A549 (cell line): Measurements from ENCODE around the gene RABIF. TPM values are rescaled to one million over a fixed set of nuclear protein-coding genes. Genes with fewer than 3 reads are reported as not detected.

Source experiments
- ATAC-seq, 2 experiments: fragments of 200-7000 bp in 1 of 2; fragments of >200 bp in 1 of 2; cut with Nextera tagmentation in 1 of 2; cut with Tn5 transposase in 1 of 2; 3 replicates each; pipeline versions ENCODE4 v1.8.0 to v1.9.1; 2018 to 2020; ENCODE audit warnings: mild to moderate bottlenecking in 1 of 2, moderate library complexity in 1 of 2
- CTCF ChIA-PET: fragments of 300-600 bp; sonication (Branson Sonifier 250); formaldehyde crosslinking; extraction: SDS; loops from one replicate; lab custom pipeline; 2021; ENCODE audit warnings: antibody characterized with exemption, inconsistent platforms; lab: Yijun Ruan, JAX
- POLR2A ChIA-PET: fragments of 350-600 bp; formaldehyde crosslinking; extraction: SDS; loops from one replicate; lab custom pipeline; 2021; ENCODE audit warnings: antibody characterized with exemption, inconsistent platforms; lab: Yijun Ruan, JAX
- DNase-seq, 2 experiments: peaks; one replicate each; pipeline versions ENCODE4 v3.0.0 to v3.0.0-alpha.2; 2011 to 2016; ENCODE audit warnings: low read depth in 1 of 2, low spot score in 1 of 2
- FAIRE-seq: peaks from 2 replicates; lab custom pipeline; 2011; peaks lifted over from hg19 to GRCh38; lab: Jason Lieb, UNC
- H3K27ac ChIP-seq, 2 experiments: fragments of >200 bp; sonication (Bioruptor Twin); formaldehyde crosslinking; 3 replicates each; pipeline ENCODE4 v1.5.1; 2016 to 2017
- H3K4me1 ChIP-seq: fragments of >200 bp; sonication (Bioruptor Twin); formaldehyde crosslinking; 3 replicates; pipeline ENCODE4 v1.6.1; 2016
- H3K4me2 ChIP-seq: fragments of >200 bp; sonication (Bioruptor Twin); formaldehyde crosslinking; 3 replicates; pipeline ENCODE4 v1.6.1; 2016
- H3K4me3 ChIP-seq: fragments of >200 bp; sonication (Bioruptor Twin); formaldehyde crosslinking; 3 replicates; pipeline ENCODE4 v1.5.1; 2016
- H3K9me3 ChIP-seq: fragments of >200 bp; sonication (Bioruptor Twin); formaldehyde crosslinking; 3 replicates; pipeline ENCODE4 v1.6.1; 2016
- CBX8 ChIP-seq: fragments of 200-600 bp; sonication (generic); IDR thresholded peaks from 2 replicates; pipeline ENCODE4 v1.6.1; 2016
- CTCF ChIP-seq: fragments of >200 bp; sonication (Bioruptor Twin); formaldehyde crosslinking; IDR thresholded peaks from 3 replicates; pipeline ENCODE4 v1.5.1; 2016
- ELK1 ChIP-seq: fragments of 150-350 bp; IDR thresholded peaks from 2 replicates; pipeline ENCODE4 v1.6.1; 2014; ENCODE audit warnings: low read depth, mild to moderate bottlenecking, low read length
- FOSL2 ChIP-seq, 2 experiments: fragments of 450-650 bp in 1 of 2; fragments of >200 bp in 1 of 2; sonication (Bioruptor Twin) in 1 of 2; formaldehyde crosslinking; IDR thresholded peaks; 2 replicates each; pipeline versions ENCODE4 v1.5.0 to v1.6.1; 2016 to 2020; ENCODE audit warnings: mild to moderate bottlenecking in 1 of 2, moderate library complexity in 1 of 2
- HEYL ChIP-seq: fragments of 250-450 bp; sonication (Bioruptor Pico); IDR thresholded peaks from 2 replicates; pipeline ENCODE4 v1.8.0; 2021; ENCODE audit warnings: mild to moderate bottlenecking, moderate library complexity
- HMGXB4 ChIP-seq: fragments of 250-450 bp; sonication (Bioruptor Pico); IDR thresholded peaks from 2 replicates; pipeline ENCODE4 v1.5.0; 2021; ENCODE audit warnings: mild to moderate bottlenecking, moderate library complexity, borderline replicate concordance
- HOXB5 ChIP-seq: fragments of 250-450 bp; sonication (Bioruptor Pico); IDR thresholded peaks from 2 replicates; pipeline ENCODE4 v1.5.0; 2020; ENCODE audit warnings: mild to moderate bottlenecking, moderate library complexity
- MAX ChIP-seq: IDR thresholded peaks from 2 replicates; pipeline ENCODE4 v1.6.1; 2012
- MAZ ChIP-seq: fragments of 150-350 bp; IDR thresholded peaks from 2 replicates; pipeline ENCODE4 v1.6.1; 2014; ENCODE audit warnings: antibody characterized with exemption, low read depth, low read length, borderline replicate concordance
- MYC ChIP-seq: IDR thresholded peaks from 2 replicates; pipeline ENCODE4 v1.6.1; 2012; ENCODE audit warnings: mild to moderate bottlenecking, inconsistent platforms, low read length, improper control_type of control experiment, borderline replicate concordance
- NFE2L2 ChIP-seq: fragments of 150-350 bp; conservative IDR thresholded peaks from 2 replicates; pipeline ENCODE4 v1.6.1; 2014; ENCODE audit warnings: low read length
- POLR2A ChIP-seq: IDR thresholded peaks from 2 replicates; pipeline ENCODE4 v1.6.1; 2012; ENCODE audit warnings: mild to moderate bottlenecking, low read length
- POLR2AphosphoS2 ChIP-seq: conservative IDR thresholded peaks from 2 replicates; pipeline ENCODE4 v1.6.1; 2012; ENCODE audit warnings: low read length, improper control_type of control experiment, inconsistent platforms
- RARB ChIP-seq: fragments of 250-450 bp; sonication (Bioruptor Pico); IDR thresholded peaks from 2 replicates; pipeline ENCODE4 v1.8.0; 2021; ENCODE audit warnings: mild to moderate bottlenecking, moderate library complexity
- RNF2 ChIP-seq: fragments of 200-600 bp; sonication (generic); IDR thresholded peaks from 2 replicates; pipeline ENCODE4 v1.6.1; 2016; ENCODE audit warnings: low read depth, mild to moderate bottlenecking, antibody characterized with exemption, moderate library complexity, borderline replicate concordance
- TP53 ChIP-seq: fragments of 250-450 bp; sonication (Bioruptor Pico); IDR thresholded peaks from 2 replicates; pipeline ENCODE4 v1.5.0; 2021; ENCODE audit warnings: mild to moderate bottlenecking, moderate library complexity
- ZFP36 ChIP-seq: fragments of 450-650 bp; IDR thresholded peaks from 2 replicates; pipeline ENCODE4 v1.6.1; 2014; ENCODE audit warnings: borderline replicate concordance; ENCODE audit not compliant: partially characterized antibody
- WGBS: methylation state at CpG from one replicate; pipeline ENCODE4 v1.1.6; 2017; ENCODE audit errors: missing lambda C conversion rate; 5-methylcytosine and 5-hydroxymethylcytosine counted together
- polyA plus RNA-seq, 4 experiments: library from polyadenylated mRNA; depleted of rRNA in 3 of 4; stranded (reverse); fragments of >200 nt; fragmentation: RNase III in 1 of 4; extraction: RNeasy Plus Mini Kit Qiagen cat#74134 plus additional on column Dnase treatment in 1 of 4; gene quantifications; 2 replicates in 3 of 4; 3 replicates in 1 of 4; pipeline ENCODE4 v1.2.3, GENCODE V29; 2011 to 2017

Gene RABIF
- polyA plus RNA-seq, 2 of the 4 experiments (the other 2 are of a cell fraction): 16.8 to 22.1 TPM

GRCh38 chr1:202860744-202861419, 28.1 kb downstream of the RABIF start:
- Histone ChIP-seq H3K4me3 (peak overlapping the region; percentile 74), H3K4me2 (peak overlapping the region; percentile 88), H3K4me1 (no peaks in the 10 kb centered on the region; the same call in 2 of the 3 replicates), H3K27ac (peak overlapping the region in 1 of 2 experiments; percentile 66; a peak in 3 of 6 replicates), H3K9me3 (no peaks in the 10 kb centered on the region)
- POLR2A ChIA-PET: interaction anchor here (1.0 to 2.1 kb wide), 5 partner anchors 18 to 66 kb away, joined by 3 to 6 read pairs (median 4); partner anchors contain the start of genes KDM5B, KLHL12 and RABIF
- DNase-seq: peak; percentile 55 to 57
- WGBS: 10% methylated on average over 36 of the region's 50 CpGs
- FAIRE-seq: no peak
- CTCF ChIA-PET: interaction anchor here (0.6 to 2.5 kb wide), 5 partner anchors 9 to 1848 kb away, joined by 3 to 13 read pairs (median 3); no protein-coding TSS in a partner anchor
- TF ChIP-seq RNF2 (peak; percentile 57; the same call in 1 of the 2 replicates), CBX8 (no peak)
- TF ChIP-seq, all 56 proteins: peak for 1
- ATAC-seq: peak; percentile 69 to 82

GRCh38 chr1:202858789-202859414, 30.0 kb downstream of the RABIF start:
- WGBS: 87% methylated on average over 10 of the region's 10 CpGs
- no peak for ATAC-seq
- no peak overlapping the region for H3K27ac ChIP-seq

More at GRCh38 chr1:202858789-202859414, 30.0 kb downstream of the RABIF start:
- ChIA-PET CTCF (interaction anchor here (1.2 kb wide), 1 partner anchor 32 kb away, joined by 4 read pairs; no protein-coding TSS in a partner anchor), POLR2A (interaction anchor here (1.6 kb wide), 1 partner anchor 30 kb away, joined by 4 read pairs; the partner anchor contains the start of gene RABIF)
- no peak for TF ChIP-seq NFE2L2
- no peak for TF ChIP-seq MAX
- TF ChIP-seq CBX8: no peak
- no peak for TF ChIP-seq HEYL
- TF ChIP-seq POLR2A: no peak
- no peak for TF ChIP-seq MAZ
- no peak for TF ChIP-seq ELK1
- TF ChIP-seq FOSL2 (IDR thresholded peaks at IDR 0.05): no peak
- TF ChIP-seq FOSL2 (CRISPR knock-in tag; IDR thresholded peaks at IDR 0.05): no peak
- no peak for TF ChIP-seq ZFP36
- no peak for TF ChIP-seq POLR2AphosphoS2
- TF ChIP-seq RARB: no peak
- TF ChIP-seq MYC: no peak
- no peak for TF ChIP-seq HMGXB4 (CRISPR knock-in tag)
- no peak for TF ChIP-seq CTCF
- TF ChIP-seq HOXB5 (CRISPR knock-in tag): no peak
- TF ChIP-seq TP53 (CRISPR knock-in tag): no peak
- Histone ChIP-seq H3K9me3 (no peaks in the 10 kb centered on the region), H3K4me3 (no peak overlapping the region), H3K4me1 (no peaks in the 10 kb centered on the region; the same call in 2 of the 3 replicates), H3K4me2 (no peak overlapping the region)
- DNase-seq: no peak
- no peak for FAIRE-seq
